Measurements from ENCODE around the gene RMC1. TPM values are rescaled to one million over a fixed set of nuclear protein-coding genes. Genes with fewer than 3 reads are reported as not detected.
"Not testable (repeated sequence)": the region's sequence is repeated elsewhere in the genome, so short reads cannot be mapped to it uniquely, and the experiment has no call there.

RMC1 gene
- total RNA-seq, 2 experiments from 2014 or later, result 28.7 to 29.8 TPM

GRCh38 chr18:23542461-23542860 lies 39.1 kb downstream of the RMC1 start:
- CTCF ChIA-PET, result interaction anchor here (0.8 kb wide), 1 partner anchor 11 kb away, joined by 4 read pairs; no protein-coding TSS in a partner anchor
- Mint-ChIP-seq H3K36me3 (ENCODE audit: low read depth) (peaks cover 63% of the 10 kb centered on the region), H3K9me3 (ENCODE audit: low read depth) (no peaks in the 10 kb centered on the region), H3K27ac (peak overlapping the region; percentile 9), H3K4me3 (no peak overlapping the region), H3K27me3 (no peaks in the 10 kb centered on the region), H3K4me1 (peaks cover 36% of the 10 kb centered on the region)
- no peak for DNase-seq
- intact Hi-C loops (cut with DNase I, micrococcal nuclease), result no loop called here
- POLR2A ChIA-PET, result interaction anchor here (1.3 kb wide), 1 partner anchor 11 kb away, joined by 3 read pairs; no protein-coding TSS in a partner anchor
- ATAC-seq, result no peak

GRCh38 chr18:23545247-23545789 lies 42.0 kb downstream of the RMC1 start:
- H3K4me1 Mint-ChIP-seq, result peaks cover 25% of the 10 kb centered on the region
- CTCF ChIA-PET, result no interaction called here
- intact Hi-C loops (cut with DNase I, micrococcal nuclease), result no loop called here

GRCh38 chr18:23547306-23547705 lies 44.0 kb downstream of the RMC1 start:
- no peaks in the 10 kb centered on the region for H3K27me3 Mint-ChIP-seq
- H3K9me3 Mint-ChIP-seq (ENCODE audit: low read depth), result no peaks in the 10 kb centered on the region
- ChIA-PET CTCF (no interaction called here), POLR2A (no interaction called here)
- intact Hi-C loops (cut with DNase I, micrococcal nuclease), result no loop called here
- ATAC-seq (no peak), DNase-seq (no peak)
- H3K27ac Mint-ChIP-seq, result no peak overlapping the region
- H3K4me1 Mint-ChIP-seq, result peaks cover 7% of the 10 kb centered on the region
- H3K36me3 Mint-ChIP-seq (ENCODE audit: low read depth), result peaks cover 47% of the 10 kb centered on the region
- H3K4me3 Mint-ChIP-seq, result no peak overlapping the region

More at GRCh38 chr18:23545247-23545789, 42.0 kb downstream of the RMC1 start:
- H3K27ac Mint-ChIP-seq, result no peak overlapping the region
- POLR2A ChIA-PET, result no interaction called here
- ATAC-seq, result no peak
- H3K9me3 Mint-ChIP-seq (ENCODE audit: low read depth), result no peaks in the 10 kb centered on the region
- no peaks in the 10 kb centered on the region for H3K27me3 Mint-ChIP-seq
- peaks cover 45% of the 10 kb centered on the region for H3K36me3 Mint-ChIP-seq (ENCODE audit: low read depth)
- no peak for DNase-seq
- no peak overlapping the region for H3K4me3 Mint-ChIP-seq

GRCh38 chr18:23547846-23548245 lies 44.5 kb downstream of the RMC1 start:
- no peak for DNase-seq
- ChIA-PET POLR2A (interaction anchor here (0.7 kb wide), 1 partner anchor 49 kb away, joined by 5 read pairs; no protein-coding TSS in a partner anchor), CTCF (no interaction called here)
- no peaks in the 10 kb centered on the region for H3K27me3 Mint-ChIP-seq
- H3K4me1 Mint-ChIP-seq, result peaks cover 5% of the 10 kb centered on the region
- H3K27ac Mint-ChIP-seq, result no peak overlapping the region
- no peaks in the 10 kb centered on the region for H3K9me3 Mint-ChIP-seq (ENCODE audit: low read depth)
- H3K4me3 Mint-ChIP-seq, result no peak overlapping the region
- H3K36me3 Mint-ChIP-seq (ENCODE audit: low read depth), result peaks cover 46% of the 10 kb centered on the region
- ATAC-seq, result no peak
- intact Hi-C loops (cut with DNase I, micrococcal nuclease), result no loop called here

- H3K36me3 Mint-ChIP-seq (ENCODE audit: low read depth), result peaks cover 48% of the 10 kb centered on the region
- ChIA-PET POLR2A (interaction anchor here (0.7 kb wide), 1 partner anchor 50 kb away, joined by 5 read pairs; no protein-coding TSS in a partner anchor), CTCF (no interaction called here)
- intact Hi-C loops (cut with DNase I, micrococcal nuclease), result no loop called here
- H3K4me3 Mint-ChIP-seq, result no peak overlapping the region
- H3K4me1 Mint-ChIP-seq, result peaks cover 5% of the 10 kb centered on the region
- H3K27me3 Mint-ChIP-seq, result no peaks in the 10 kb centered on the region
- no peak overlapping the region for H3K27ac Mint-ChIP-seq
- no peak for DNase-seq
- ATAC-seq, result no peak
- no peaks in the 10 kb centered on the region for H3K9me3 Mint-ChIP-seq (ENCODE audit: low read depth)
These were observed 45.0 kb downstream of the RMC1 start for GRCh38 chr18:23548275-23548674.

- peaks cover 5% of the 10 kb centered on the region for H3K4me1 Mint-ChIP-seq
- no peak overlapping the region for H3K27ac Mint-ChIP-seq
- intact Hi-C loops (cut with DNase I, micrococcal nuclease), result no loop called here
- DNase-seq (no peak), ATAC-seq (no peak)
- ChIA-PET CTCF (no interaction called here), POLR2A (no interaction called here)
- H3K36me3 Mint-ChIP-seq (ENCODE audit: low read depth), result peaks cover 50% of the 10 kb centered on the region
- no peaks in the 10 kb centered on the region for H3K9me3 Mint-ChIP-seq (ENCODE audit: low read depth)
- H3K27me3 Mint-ChIP-seq, result no peaks in the 10 kb centered on the region
- no peak overlapping the region for H3K4me3 Mint-ChIP-seq
These were observed 45.4 kb downstream of the RMC1 start for GRCh38 chr18:23548719-23549118.

- H3K4me3 Mint-ChIP-seq, result no peak overlapping the region
- DNase-seq, result no peak
- no peak for ATAC-seq
- H3K9me3 Mint-ChIP-seq (ENCODE audit: low read depth), result no peaks in the 10 kb centered on the region
- no peak overlapping the region for H3K27ac Mint-ChIP-seq
- H3K27me3 Mint-ChIP-seq, result no peaks in the 10 kb centered on the region
- intact Hi-C loops (cut with DNase I, micrococcal nuclease), result no loop called here
- CTCF ChIA-PET, result interaction anchor here (0.6 to 0.8 kb wide), 2 partner anchors 35 to 152 kb away, joined by 3 read pairs; no protein-coding TSS in a partner anchor
- H3K4me1 Mint-ChIP-seq, result peaks cover 5% of the 10 kb centered on the region
- POLR2A ChIA-PET, result no interaction called here
- H3K36me3 Mint-ChIP-seq (ENCODE audit: low read depth), result peaks cover 54% of the 10 kb centered on the region
These were observed 47.6 kb downstream of the RMC1 start for GRCh38 chr18:23550898-23551297.

GRCh38 chr18:23551978-23552377 lies 48.7 kb downstream of the RMC1 start:
- Mint-ChIP-seq H3K4me1 (no peaks in the 10 kb centered on the region), H3K27ac (no peak overlapping the region), H3K36me3 (ENCODE audit: low read depth) (peaks cover 54% of the 10 kb centered on the region), H3K9me3 (ENCODE audit: low read depth) (no peaks in the 10 kb centered on the region), H3K27me3 (no peaks in the 10 kb centered on the region), H3K4me3 (no peak overlapping the region)
- intact Hi-C loops (cut with DNase I, micrococcal nuclease), result no loop called here
- DNase-seq, result no peak
- ChIA-PET POLR2A (no interaction called here), CTCF (no interaction called here)
- no peak for ATAC-seq

GRCh38 chr18:23552505-23552904 lies 49.2 kb downstream of the RMC1 start:
- no peaks in the 10 kb centered on the region for H3K9me3 Mint-ChIP-seq (ENCODE audit: low read depth)
- ChIA-PET POLR2A (no interaction called here), CTCF (no interaction called here)
- ATAC-seq (no peak), DNase-seq (no peak)
- H3K4me3 Mint-ChIP-seq, result no peak overlapping the region
- H3K4me1 Mint-ChIP-seq, result no peaks in the 10 kb centered on the region
- H3K27ac Mint-ChIP-seq, result no peak overlapping the region
- no peaks in the 10 kb centered on the region for H3K27me3 Mint-ChIP-seq
- H3K36me3 Mint-ChIP-seq (ENCODE audit: low read depth), result peaks cover 53% of the 10 kb centered on the region
- intact Hi-C loops (cut with DNase I, micrococcal nuclease), result no loop called here

- Mint-ChIP-seq H3K4me1 (no peaks in the 10 kb centered on the region), H3K36me3 (ENCODE audit: low read depth) (peaks cover 54% of the 10 kb centered on the region), H3K27me3 (no peaks in the 10 kb centered on the region), H3K4me3 (no peak overlapping the region), H3K9me3 (ENCODE audit: low read depth) (no peaks in the 10 kb centered on the region), H3K27ac (no peak overlapping the region)
- CTCF ChIA-PET, result interaction anchor here (0.5 to 0.8 kb wide), 4 partner anchors 34 to 1178 kb away, joined by 3 read pairs; no protein-coding TSS in a partner anchor
- DNase-seq (no peak), ATAC-seq (no peak)
- POLR2A ChIA-PET, result no interaction called here
- intact Hi-C loops (cut with DNase I, micrococcal nuclease), result no loop called here
These were observed 50.6 kb downstream of the RMC1 start for GRCh38 chr18:23553887-23554286.

GRCh38 chr18:23556145-23556780 lies 53.0 kb downstream of the RMC1 start:
- Mint-ChIP-seq H3K27me3 (no peaks in the 10 kb centered on the region), H3K4me1 (no peaks in the 10 kb centered on the region), H3K4me3 (no peak overlapping the region), H3K27ac (no peak overlapping the region), H3K36me3 (ENCODE audit: low read depth) (peaks cover 57% of the 10 kb centered on the region), H3K9me3 (ENCODE audit: low read depth) (no peaks in the 10 kb centered on the region)
- ATAC-seq, result no peak
- no peak for DNase-seq
- ChIA-PET POLR2A (no interaction called here), CTCF (no interaction called here)
- intact Hi-C loops (cut with DNase I, micrococcal nuclease), result no loop called here

GRCh38 chr18:23557511-23557910 lies 54.2 kb downstream of the RMC1 start:
- DNase-seq; ATAC-seq; intact Hi-C loops (cut with DNase I, micrococcal nuclease); H3K9me3 Mint-ChIP-seq (ENCODE audit: low read depth); POLR2A ChIA-PET; H3K4me1 Mint-ChIP-seq; H3K4me3 Mint-ChIP-seq; H3K27ac Mint-ChIP-seq; H3K27me3 Mint-ChIP-seq; CTCF ChIA-PET: not testable (repeated sequence)
- H3K36me3 Mint-ChIP-seq (ENCODE audit: low read depth), result peaks cover 51% of the 10 kb centered on the region

Data from activated CD4-positive, alpha-beta T cell treated with anti-CD3 and anti-CD28 coated beads for 36 hours (primary cell).